ENCODE data around the gene DLL4.
"Not testable (repeated sequence)": the region's sequence is repeated elsewhere in the genome, so short reads cannot be mapped to it uniquely, and the experiment has no call there.

- TF ChIP-seq POLR2A, CTCF (IDR thresholded peaks at IDR 0.05): not testable (repeated sequence)
Observed at GRCh38 chr15:40962317-40962716, 33.2 kb downstream of the DLL4 start.

All from Peyer's patch (tissue), 4 donors.